SK-N-SH (cell line): ENCODE data around the gene ETFA. TPM values are rescaled to one million over a fixed set of nuclear protein-coding genes. Genes with fewer than 3 reads are reported as not detected.

Experiments
- CTCF ChIA-PET: fragments of 300-600, 350-600 bp; formaldehyde crosslinking; extraction: SDS; loops from one replicate; lab custom pipeline; 2021; lab: Yijun Ruan, JAX
- POLR2A ChIA-PET: fragments of 350-600 bp; sonication (Branson Sonifier 250); formaldehyde crosslinking; extraction: SDS; loops from one replicate; lab custom pipeline; 2020; ENCODE audit warnings: antibody characterized with exemption, inconsistent platforms; lab: Yijun Ruan, JAX
- DNase-seq: peaks from one replicate; pipeline ENCODE4 v3.0.0; 2012
- H2AFZ ChIP-seq: fragments of 200-600 bp; sonication (generic); 2 replicates; pipeline ENCODE4 v1.8.1; 2016; ENCODE audit warnings: antibody characterized with exemption, mild to moderate bottlenecking, low read depth
- H3F3A ChIP-seq: fragments of 200-600 bp; sonication (generic); replicated peaks from 2 replicates; pipeline ENCODE3; 2016; ENCODE audit warnings: antibody characterized with exemption, mild to moderate bottlenecking; ENCODE audit not compliant: insufficient read depth
- H3K27ac ChIP-seq, 2 experiments: fragments of 200-500 bp in 1 of 2; fragments of 200-600 bp in 1 of 2; sonication (Bioruptor generic) in 1 of 2; sonication (generic), shearing (Covaris generic) in 1 of 2; 2 replicates each; pipeline versions ENCODE4 v1.5.1 to v1.6.1; 2014 to 2016; ENCODE audit warnings: low read depth in 2 of 2, inconsistent platforms in 1 of 2, low read length in 1 of 2, mild to moderate bottlenecking in 1 of 2, mixed read lengths in 1 of 2
- H3K27me3 ChIP-seq: fragments of 200-600 bp; sonication (generic), shearing (Covaris generic); 2 replicates; pipeline ENCODE4 v1.6.1; 2016; ENCODE audit warnings: mixed run types; ENCODE audit not compliant: insufficient read depth
- H3K36me3 ChIP-seq, 2 experiments: fragments of 200-500 bp in 1 of 2; fragments of 200-600 bp in 1 of 2; sonication (Bioruptor generic) in 1 of 2; sonication (generic) in 1 of 2; replicated peaks in 1 of 2; 2 replicates each; pipeline versions ENCODE3 to v1.5.1; 2014 to 2016; ENCODE audit warnings: low read length in 1 of 2, mild to moderate bottlenecking in 1 of 2; ENCODE audit not compliant: insufficient read depth in 2 of 2, control insufficient read depth in 1 of 2
- H3K4me1 ChIP-seq, 2 experiments: fragments of 200-500 bp in 1 of 2; fragments of 200-600 bp in 1 of 2; sonication (Bioruptor generic) in 1 of 2; sonication (generic), shearing (Covaris generic) in 1 of 2; 2 replicates each; pipeline versions ENCODE4 v1.5.1 to v1.6.1; 2014 to 2016; ENCODE audit warnings: low read depth in 1 of 2, low read length in 1 of 2, mixed run types in 1 of 2; ENCODE audit not compliant: insufficient read depth in 2 of 2, control insufficient read depth in 1 of 2
- H3K4me2 ChIP-seq: fragments of 200-600 bp; sonication (generic), shearing (Covaris generic); 2 replicates; pipeline ENCODE4 v1.6.1; 2017; ENCODE audit warnings: mixed run types
- H3K4me3 ChIP-seq, 2 experiments: fragments of 200-500 bp in 1 of 2; fragments of 200-600 bp in 1 of 2; sonication (Bioruptor generic) in 1 of 2; sonication (generic), shearing (Covaris generic) in 1 of 2; 2 replicates each; pipeline versions ENCODE4 v1.5.1 to v1.8.1; 2014 to 2016; ENCODE audit warnings: low read depth in 2 of 2, inconsistent platforms in 1 of 2, low read length in 1 of 2, mild to moderate bottlenecking in 1 of 2, mixed read lengths in 1 of 2, moderate library complexity in 1 of 2
- H3K79me2 ChIP-seq: fragments of 200-600 bp; sonication (generic); 2 replicates; pipeline ENCODE4 v1.8.1; 2017; ENCODE audit warnings: mild to moderate bottlenecking; ENCODE audit not compliant: insufficient read depth
- H3K9ac ChIP-seq: fragments of 200-600 bp; sonication (generic); 2 replicates; pipeline ENCODE4 v1.6.1; 2017; ENCODE audit warnings: mixed run types
- H3K9me2 ChIP-seq: fragments of 200-600 bp; sonication (generic); 2 replicates; pipeline ENCODE4 v1.6.1; 2017; ENCODE audit warnings: mixed run types
- H3K9me3 ChIP-seq: fragments of 200-600 bp; sonication (generic); 2 replicates; pipeline ENCODE4 v1.6.1; 2017; ENCODE audit warnings: mixed run types, mild to moderate bottlenecking, moderate library complexity
- H4K20me1 ChIP-seq: fragments of 200-600 bp; sonication (generic); 2 replicates; pipeline ENCODE4 v1.6.1; 2017; ENCODE audit warnings: mild to moderate bottlenecking, mixed run types; ENCODE audit not compliant: insufficient read depth
- CHD2 ChIP-seq: fragments of 150-350 bp; IDR thresholded peaks from 2 replicates; pipeline ENCODE4 v1.6.1; 2018; ENCODE audit warnings: low read length; ENCODE audit not compliant: partially characterized antibody
- ELF1 ChIP-seq: IDR thresholded peaks from 2 replicates; pipeline ENCODE4 v1.4.0; 2012
- EP300 ChIP-seq, 2 experiments: IDR thresholded peaks; 2 replicates each; pipeline versions ENCODE4 v1.4.0 to v1.6.1; 2012; ENCODE audit warnings: borderline replicate concordance in 1 of 2, low read depth in 1 of 2, low read length in 1 of 2
- EZH2phosphoT487 ChIP-seq: fragments of 200-600 bp; sonication (generic); IDR thresholded peaks from 2 replicates; pipeline ENCODE4 v1.6.1; 2017; ENCODE audit warnings: low read depth, mixed run types, mild to moderate bottlenecking, antibody characterized with exemption, moderate library complexity, borderline replicate concordance
- FOXJ3 ChIP-seq: sonication (generic); formaldehyde crosslinking; IDR thresholded peaks from 2 replicates; pipeline ENCODE4 v1.5.1; 2020; ENCODE audit warnings: mild to moderate bottlenecking, missing genetic modification reagents
- FOXM1 ChIP-seq: IDR thresholded peaks from 2 replicates; pipeline ENCODE4 v1.4.0; 2012; ENCODE audit warnings: low read depth, mild to moderate bottlenecking
- GABPA ChIP-seq: IDR thresholded peaks from 2 replicates; pipeline ENCODE4 v1.4.0; 2012; ENCODE audit warnings: low read depth, mild to moderate bottlenecking
- GATA2 ChIP-seq: sonication (generic); formaldehyde crosslinking; IDR thresholded peaks from 2 replicates; pipeline ENCODE4 v1.5.0; 2020; ENCODE audit warnings: mild to moderate bottlenecking, missing genetic modification reagents
- JUND ChIP-seq: IDR thresholded peaks from 2 replicates; pipeline ENCODE4 v1.4.0; 2012
- NRF1 ChIP-seq: IDR thresholded peaks from 2 replicates; pipeline ENCODE4 v1.6.1; 2012; ENCODE audit warnings: low read depth, mild to moderate bottlenecking, low read length
- POLR2AphosphoS5 ChIP-seq: IDR thresholded peaks from 2 replicates; pipeline ENCODE4 v1.6.1; 2012; ENCODE audit warnings: low read depth, low read length
- RAD21 ChIP-seq: IDR thresholded peaks from 2 replicates; pipeline ENCODE4 v1.6.1; 2012; ENCODE audit warnings: mild to moderate bottlenecking, low read length
- RCOR1 ChIP-seq: fragments of 150-350 bp; IDR thresholded peaks from 2 replicates; pipeline ENCODE4 v1.6.1; 2017; ENCODE audit warnings: antibody characterized with exemption, low read length
- RFX5 ChIP-seq: IDR thresholded peaks from 2 replicates; pipeline ENCODE4 v1.6.1; 2012; ENCODE audit warnings: mild to moderate bottlenecking, improper control_type of control experiment, low read length
- TEAD4 ChIP-seq: IDR thresholded peaks from 2 replicates; pipeline ENCODE4 v1.4.0; 2012; ENCODE audit warnings: mild to moderate bottlenecking, borderline replicate concordance; ENCODE audit not compliant: insufficient read depth
- USF1 ChIP-seq: IDR thresholded peaks from 2 replicates; pipeline ENCODE4 v1.4.0; 2012; ENCODE audit warnings: low read depth, borderline replicate concordance
- USF2 ChIP-seq: fragments of 150-350 bp; IDR thresholded peaks from 2 replicates; pipeline ENCODE4 v1.6.1; 2017; ENCODE audit warnings: antibody characterized with exemption, low read length, low read depth, borderline replicate concordance
- ZBTB33 ChIP-seq: IDR thresholded peaks from 2 replicates; pipeline ENCODE4 v1.4.0; 2012; ENCODE audit warnings: low read depth, borderline replicate concordance
- WGBS: methylation state at CpG from one replicate; pipeline ENCODE4 v1.1.6; 2017; ENCODE audit warnings: low lambda C conversion rate; 5-methylcytosine and 5-hydroxymethylcytosine counted together
- polyA plus RNA-seq, 3 experiments: library from polyadenylated mRNA; depleted of rRNA; stranded (reverse); fragments of >200 nt; gene quantifications; 2 replicates each; pipeline ENCODE4 v1.2.3, GENCODE V29; 2012
- TF ChIP-seq, protein P1 (sequence below): fragments of 150-350 bp; IDR thresholded peaks from 2 replicates; pipeline ENCODE4 v1.6.1; 2016; ENCODE audit warnings: mild to moderate bottlenecking, low read depth, low read length
- TF ChIP-seq, protein P2 (sequence below): IDR thresholded peaks from 2 replicates; pipeline ENCODE4; 2012

Gene ETFA
- polyA plus RNA-seq, 1 of the 3 experiments (the other 2 are of a cell fraction): 122 TPM

GRCh38 chr15:76233921-76234320, 77.3 kb downstream of the ETFA start:
- H3K9me2 ChIP-seq: no peaks in the 10 kb centered on the region
- no peak for TF ChIP-seq GATA2
- TF ChIP-seq JUND: no peak
- no peak for TF ChIP-seq ELF1
- no peak for TF ChIP-seq EZH2phosphoT487
- TF ChIP-seq FOXJ3 (CRISPR knock-in tag): no peak
- no peak for TF ChIP-seq USF1
- no peak for TF ChIP-seq USF2
- TF ChIP-seq CHD2: no peak
- TF ChIP-seq POLR2AphosphoS5: no peak
- TF ChIP-seq RCOR1: no peak
- TF ChIP-seq NRF1: no peak
- no peak for TF ChIP-seq EP300 (IDR thresholded peaks at IDR 0.05; ENCODE audit: borderline replicate concordance in 1 of 2, low read depth in 1 of 2, low read length in 1 of 2)
- TF ChIP-seq, protein P1, sequence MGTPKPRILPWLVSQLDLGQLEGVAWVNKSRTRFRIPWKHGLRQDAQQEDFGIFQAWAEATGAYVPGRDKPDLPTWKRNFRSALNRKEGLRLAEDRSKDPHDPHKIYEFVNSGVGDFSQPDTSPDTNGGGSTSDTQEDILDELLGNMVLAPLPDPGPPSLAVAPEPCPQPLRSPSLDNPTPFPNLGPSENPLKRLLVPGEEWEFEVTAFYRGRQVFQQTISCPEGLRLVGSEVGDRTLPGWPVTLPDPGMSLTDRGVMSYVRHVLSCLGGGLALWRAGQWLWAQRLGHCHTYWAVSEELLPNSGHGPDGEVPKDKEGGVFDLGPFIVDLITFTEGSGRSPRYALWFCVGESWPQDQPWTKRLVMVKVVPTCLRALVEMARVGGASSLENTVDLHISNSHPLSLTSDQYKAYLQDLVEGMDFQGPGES: no peak
- TF ChIP-seq RFX5: no peak
- TF ChIP-seq GABPA: no peak
- TF ChIP-seq, all 33 proteins: peak for 0
- Histone ChIP-seq H3K27me3 (no peaks in the 10 kb centered on the region), H3K36me3 (peaks cover 10 to 23% of the 10 kb centered on the region in 2 experiments), H3K27ac (no peak overlapping the region), H3K9me3 (no peaks in the 10 kb centered on the region), H3F3A (peaks cover 2% of the 10 kb centered on the region), H2AFZ (no peak overlapping the region), H3K4me3 (no peak overlapping the region), H3K9ac (no peak overlapping the region), H4K20me1 (no peaks in the 10 kb centered on the region), H3K79me2 (no peaks in the 10 kb centered on the region), H3K4me1 (no peaks in the 10 kb centered on the region; a peak in 1 of 4 replicates), H3K4me2 (no peak overlapping the region)
- POLR2A ChIA-PET: no interaction called here
- WGBS: 93% methylated on average over 1 of the region's 1 CpG
- DNase-seq: no peak
- CTCF ChIA-PET: interaction anchor here (2.3 to 4.5 kb wide), 4 partner anchors 17 to 101 kb away, joined by 10 to 17 read pairs (median 12); partner anchors contain the start of gene ISL2

DNA sequence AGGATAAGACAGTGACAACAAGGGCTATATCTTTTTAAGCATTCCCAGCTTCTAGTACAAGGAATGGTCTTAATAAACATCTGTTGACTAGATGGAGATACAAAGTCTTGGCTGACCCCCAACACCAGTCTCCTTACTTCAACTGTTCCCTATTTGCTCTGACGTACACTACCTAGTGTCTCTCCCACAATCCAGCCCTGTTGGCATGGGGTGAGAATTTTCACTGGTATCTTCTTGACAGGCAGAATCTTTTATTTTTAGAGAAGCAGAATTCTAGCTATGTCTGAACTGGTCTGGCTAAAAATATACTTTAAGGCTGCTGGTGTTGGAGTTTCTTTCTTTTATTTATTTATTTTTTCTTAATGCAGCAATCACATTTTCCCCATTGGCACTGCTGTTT, 82.0 kb downstream of the ETFA start:
- H3K27me3 ChIP-seq: no peaks in the 10 kb centered on the region
- H3K36me3 ChIP-seq: peaks cover 20 to 28% of the 10 kb centered on the region in 2 experiments
- H3K9ac ChIP-seq: no peak overlapping the region
- no peak overlapping the region for H2AFZ ChIP-seq
- no peak overlapping the region for H3K4me2 ChIP-seq
- no peaks in the 10 kb centered on the region; a peak in 1 of 4 replicates for H3K4me1 ChIP-seq
- H3K27ac ChIP-seq: no peak overlapping the region
- H3K9me2 ChIP-seq: no peaks in the 10 kb centered on the region
- 92% methylated on average over 1 of the region's 1 CpG for WGBS
- H3K4me3 ChIP-seq: no peak overlapping the region
- DNase-seq: no peak
- peaks cover 2% of the 10 kb centered on the region for H3F3A ChIP-seq
- CTCF ChIA-PET: interaction anchor here (0.8 to 1.4 kb wide), 5 partner anchors 11 to 638 kb away, joined by 3 read pairs; no protein-coding TSS in a partner anchor
- H4K20me1 ChIP-seq: no peaks in the 10 kb centered on the region
- no peaks in the 10 kb centered on the region for H3K9me3 ChIP-seq
- H3K79me2 ChIP-seq: no peaks in the 10 kb centered on the region
- POLR2A ChIA-PET: no interaction called here
- TF ChIP-seq, protein P2, sequence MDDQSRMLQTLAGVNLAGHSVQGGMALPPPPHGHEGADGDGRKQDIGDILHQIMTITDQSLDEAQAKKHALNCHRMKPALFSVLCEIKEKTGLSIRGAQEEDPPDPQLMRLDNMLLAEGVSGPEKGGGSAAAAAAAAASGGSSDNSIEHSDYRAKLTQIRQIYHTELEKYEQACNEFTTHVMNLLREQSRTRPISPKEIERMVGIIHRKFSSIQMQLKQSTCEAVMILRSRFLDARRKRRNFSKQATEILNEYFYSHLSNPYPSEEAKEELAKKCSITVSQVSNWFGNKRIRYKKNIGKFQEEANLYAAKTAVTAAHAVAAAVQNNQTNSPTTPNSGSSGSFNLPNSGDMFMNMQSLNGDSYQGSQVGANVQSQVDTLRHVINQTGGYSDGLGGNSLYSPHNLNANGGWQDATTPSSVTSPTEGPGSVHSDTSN: no peak
- TF ChIP-seq FOXM1: no peak
- no peak for TF ChIP-seq TEAD4
- TF ChIP-seq RAD21: no peak
- no peak for TF ChIP-seq ZBTB33
- TF ChIP-seq, all 33 proteins: peak for 0
